Effector CD8-positive, alpha-beta T cell (primary cell): ENCODE results near the gene ZMAT5.

Source experiments
- DNase-seq: peaks from one replicate; lab custom pipeline; 2025; lab: John Stamatoyannopoulos, UW

ZMAT5 gene

GRCh38 chr22:29729161-29729560 lies 37.6 kb downstream of the ZMAT5 start:
- no peak for DNase-seq

- DNase-seq, result no peak
Observed at GRCh38 chr22:29727131-29727523, 39.7 kb downstream of the ZMAT5 start.

- no peak for DNase-seq
Observed at GRCh38 chr22:29726512-29727130, 40.2 kb downstream of the ZMAT5 start.

GRCh38 chr22:29726106-29726505 lies 40.7 kb downstream of the ZMAT5 start:
- DNase-seq, result no peak

GRCh38 chr22:29724843-29725242 lies 42.0 kb downstream of the ZMAT5 start:
- no peak for DNase-seq

GRCh38 chr22:29723766-29724165 lies 43.0 kb downstream of the ZMAT5 start:
- no peak for DNase-seq

- no peak for DNase-seq
Observed at GRCh38 chr22:29722587-29722986, 44.2 kb downstream of the ZMAT5 start.

- no peak for DNase-seq
Observed at GRCh38 chr22:29722151-29722550, 44.7 kb downstream of the ZMAT5 start.

GRCh38 chr22:29720811-29721323 lies 45.9 kb downstream of the ZMAT5 start:
- no peak for DNase-seq

GRCh38 chr22:29719899-29720645 lies 46.7 kb downstream of the ZMAT5 start, which contains the start of gene CABP7:
CABP7 (plus strand) TSS chr22:29720003; CDS start chr22:29720425, 422 bp downstream.
- no peak for DNase-seq

- DNase-seq, result no peak
Observed at GRCh38 chr22:29718949-29719898, 47.6 kb downstream of the ZMAT5 start.

GRCh38 chr22:29717789-29718188 lies 49.0 kb downstream of the ZMAT5 start:
- no peak for DNase-seq

- no peak for DNase-seq
Observed at GRCh38 chr22:29716814-29717545, 49.8 kb downstream of the ZMAT5 start.

- DNase-seq, result no peak
Observed at GRCh38 chr22:29715705-29716104, 51.1 kb downstream of the ZMAT5 start.

- no peak for DNase-seq
Observed at GRCh38 chr22:29715240-29715639, 51.6 kb downstream of the ZMAT5 start.

- DNase-seq, result no peak
Observed at GRCh38 chr22:29713156-29713727, 53.6 kb downstream of the ZMAT5 start.

- DNase-seq, result no peak
Observed at GRCh38 chr22:29712119-29712518, 54.7 kb downstream of the ZMAT5 start.

- DNase-seq, result no peak
Observed at GRCh38 chr22:29710922-29711593, 55.7 kb downstream of the ZMAT5 start.

GRCh38 chr22:29710193-29710592 lies 56.6 kb downstream of the ZMAT5 start:
- no peak for DNase-seq

- no peak for DNase-seq
Observed at GRCh38 chr22:29707471-29707870, 59.3 kb downstream of the ZMAT5 start.

- no peak for DNase-seq
Observed at GRCh38 chr22:29707010-29707409, 59.8 kb downstream of the ZMAT5 start.
